ENCODE data around the gene COG8. TPM values are rescaled to one million over a fixed set of nuclear protein-coding genes. Genes with fewer than 3 reads are reported as not detected.

Gene COG8
- total and polyA plus RNA-seq, 2 of the 8 experiments (the other 6 are each of a cell fraction or from before 2014, with no cell fraction given): 49.1 to 55.6 TPM

- no peak overlapping the region for H2AFZ ChIP-seq (ENCODE audit: low read length)
- no peak overlapping the region for H2BK120ac ChIP-seq (replicated peaks; ENCODE audit: low read depth, low read length)
- H4K5ac ChIP-seq (ENCODE audit: insufficient read length, low read depth, low read length): no peak overlapping the region
- no peak overlapping the region for H3K4me3 ChIP-seq (ENCODE audit: extremely low read depth in 1 of 4, insufficient read depth in 2 of 4, low read depth in 3 of 4, low read length in 4 of 4)
- H3K27ac ChIP-seq (ENCODE audit: low read depth, low read length): no peak overlapping the region
- H3K9ac ChIP-seq (replicated peaks in 1 of 4; ENCODE audit: extremely low read depth in 1 of 4, low read depth in 3 of 4, low read length in 3 of 4): no peak overlapping the region
- H3K27me3 ChIP-seq (replicated peaks in 1 of 4; ENCODE audit: control insufficient read depth in 3 of 4, extremely low read depth in 1 of 4, insufficient read depth in 3 of 4, low read length in 3 of 4): no peaks in the 10 kb centered on the region
- H3K23me2 ChIP-seq (ENCODE audit: low read depth, low read length): no peaks in the 10 kb centered on the region
- no peak overlapping the region for H3K14ac ChIP-seq (ENCODE audit: insufficient read length)
- H3K4ac ChIP-seq (replicated peaks; ENCODE audit: insufficient read length, low read depth, low read length): no peak overlapping the region
- no peaks in the 10 kb centered on the region for H3K79me1 ChIP-seq (ENCODE audit: low read depth, low read length)
- H3K56ac ChIP-seq (replicated peaks; ENCODE audit: insufficient read length, low read depth, low read length): no peak overlapping the region
- no peak overlapping the region for H2BK5ac ChIP-seq (ENCODE audit: low read depth, low read length)
- no peak for DNase-seq (ENCODE audit: low read depth in 1 of 2, low spot score in 2 of 2)
- no peak overlapping the region for H3K4me2 ChIP-seq (ENCODE audit: insufficient read depth in 1 of 2, low read depth in 2 of 2, low read length in 2 of 2)
- H3K36me3 ChIP-seq (ENCODE audit: control insufficient read depth in 2 of 4, insufficient read depth in 4 of 4, low read length in 3 of 4): peaks cover 12 to 55% (median 30%) of the 10 kb centered on the region in 4 experiments
- no peak for FAIRE-seq
- H3K79me2 ChIP-seq (ENCODE audit: control insufficient read depth in 1 of 2, insufficient read depth in 2 of 2, low read length in 2 of 2): peaks cover 5 to 36% of the 10 kb centered on the region in 2 experiments
- no peak overlapping the region for H3K18ac ChIP-seq (ENCODE audit: extremely low read depth, low read length)
- H3K23ac ChIP-seq (ENCODE audit: insufficient read length): no peak overlapping the region
- H4K91ac ChIP-seq (replicated peaks; ENCODE audit: insufficient read length, low read length): no peak overlapping the region
- no peak overlapping the region for H2AK5ac ChIP-seq (ENCODE audit: low read depth, low read length)
- no peak overlapping the region for H4K8ac ChIP-seq (ENCODE audit: extremely low read depth, insufficient read depth, low read length)
- TF ChIP-seq POLR2AphosphoS5 (IDR thresholded peaks at IDR 0.05; ENCODE audit: low read depth, low read length) (no peak), RBBP5 (IDR thresholded peaks at IDR 0.05; ENCODE audit: borderline replicate concordance, low read depth, low read length) (no peak)
- H4K20me1 ChIP-seq (replicated peaks in 1 of 2; ENCODE audit: control insufficient read depth in 1 of 2, insufficient read depth in 2 of 2, low read length in 2 of 2): peaks cover 0 to 2% of the 10 kb centered on the region in 2 experiments
- ChIA-PET CTCF (ENCODE audit: partially characterized antibody) (interaction anchor here (0.6 to 2.3 kb wide), 2 partner anchors 14 to 20 kb away, joined by 5 to 9 read pairs; no protein-coding TSS in a partner anchor), POLR2A (ENCODE audit: partially characterized antibody) (interaction anchor here (0.6 to 1.4 kb wide), 5 partner anchors 13 to 173 kb away, joined by 3 to 4 read pairs (median 3); no protein-coding TSS in a partner anchor)
- H3K9me3 ChIP-seq (ENCODE audit: insufficient read depth in 2 of 2, low read depth in 1 of 2, low read length in 1 of 2): no peaks in the 10 kb centered on the region
- H2BK15ac ChIP-seq (ENCODE audit: low read length): no peak overlapping the region
- WGBS, 2 experiments (ENCODE audit: extremely low coverage in 1 of 2, insufficient coverage in 1 of 2, insufficient read length in 1 of 2, insufficient replicate concordance in 2 of 2, low coverage in 1 of 2, low lambda C conversion rate in 2 of 2, missing lambda C conversion rate in 1 of 2): 95% methylated on average over 2 of the region's 2 CpGs; no CpG with 5 or more reads in 1 of the 2 experiments
- no peak overlapping the region for H2BK12ac ChIP-seq (ENCODE audit: low read depth, low read length)
- H3K4me1 ChIP-seq (replicated peaks in 1 of 4; ENCODE audit: control insufficient read depth in 3 of 4, insufficient read depth in 4 of 4, low read length in 3 of 4): no peaks in the 10 kb centered on the region; a peak in 1 of 7 replicates
- no peak overlapping the region for H2BK20ac ChIP-seq (ENCODE audit: low read length)
Measured at GRCh38 chr16:69381231-69381630, 41.9 kb upstream of the COG8 start.
